ENCODE results near the gene SLC25A33.
A peak's percentile ranks its signal among the peaks of the same experiment; 100 is the strongest.

The SLC25A33 gene

DNA sequence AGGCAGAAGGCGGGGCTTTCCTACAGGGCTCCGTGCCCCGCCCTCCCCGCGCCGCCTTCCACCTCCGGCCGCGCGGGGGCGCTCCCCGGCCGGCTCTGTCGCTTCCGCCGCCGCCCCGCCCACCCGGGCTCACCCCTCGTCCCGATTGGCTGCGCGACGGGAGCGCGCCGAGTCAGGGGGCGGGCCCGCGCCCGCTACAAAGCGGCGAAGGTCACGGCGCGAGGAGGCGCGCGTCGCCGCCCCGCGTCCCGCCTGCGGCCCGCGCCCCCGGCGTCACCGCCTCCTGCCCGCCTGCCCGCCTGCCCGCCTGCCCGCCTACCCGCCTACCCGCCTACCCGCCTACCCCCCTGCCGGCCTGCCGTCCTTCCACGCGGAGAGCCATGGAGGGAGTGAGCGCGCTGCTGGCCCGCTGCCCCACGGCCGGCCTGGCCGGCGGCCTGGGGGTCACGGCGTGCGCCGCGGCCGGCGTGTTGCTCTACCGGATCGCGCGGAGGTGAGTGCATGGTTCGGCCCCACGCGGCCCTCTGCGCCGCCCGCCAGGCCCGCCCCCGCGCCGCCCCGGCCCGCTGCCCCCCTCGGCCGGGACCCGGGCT lies 49.4 kb downstream of the SLC25A33 start, which contains the start of gene TMEM201:
Gene TMEM201 (plus strand): TSS at position 361 of the 593 bp plus-strand sequence. CDS start 20 bp downstream, at position 381.
- peak; percentile 99 for DNase-seq (ENCODE audit: low spot score)
- peak; percentile 98 for FAIRE-seq

DNA sequence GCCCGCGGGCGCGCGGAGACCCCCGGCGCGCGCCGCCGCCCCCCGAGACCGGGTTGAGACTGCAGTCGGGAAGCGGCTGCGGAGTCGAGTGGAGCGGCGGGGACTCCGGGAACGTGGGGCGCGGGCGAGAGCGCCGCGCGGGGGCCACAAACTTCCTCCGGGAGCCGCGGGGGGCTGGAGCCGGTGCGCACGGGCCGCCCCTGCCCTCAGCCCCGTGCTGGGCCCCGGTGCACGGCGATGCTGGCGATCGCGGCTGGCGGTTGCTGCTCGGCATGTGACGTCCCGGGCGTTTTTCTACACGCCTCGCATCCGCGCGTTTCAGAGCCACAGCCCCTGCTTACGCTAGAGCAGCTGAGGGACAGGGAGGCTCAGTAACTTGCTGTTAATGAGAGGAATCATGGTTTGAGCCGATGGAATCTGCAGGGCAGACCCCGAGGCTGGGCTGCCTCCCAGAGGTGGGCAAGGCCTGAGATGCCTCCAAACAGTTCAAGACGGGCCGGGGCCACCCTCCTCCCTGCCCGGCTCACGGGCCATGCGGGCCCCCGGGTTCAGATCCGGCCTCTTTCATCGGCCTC lies 50.0 kb downstream of the SLC25A33 start:
- DNase-seq (ENCODE audit: low spot score) (peak; percentile 21), FAIRE-seq (no peak)

DNA sequence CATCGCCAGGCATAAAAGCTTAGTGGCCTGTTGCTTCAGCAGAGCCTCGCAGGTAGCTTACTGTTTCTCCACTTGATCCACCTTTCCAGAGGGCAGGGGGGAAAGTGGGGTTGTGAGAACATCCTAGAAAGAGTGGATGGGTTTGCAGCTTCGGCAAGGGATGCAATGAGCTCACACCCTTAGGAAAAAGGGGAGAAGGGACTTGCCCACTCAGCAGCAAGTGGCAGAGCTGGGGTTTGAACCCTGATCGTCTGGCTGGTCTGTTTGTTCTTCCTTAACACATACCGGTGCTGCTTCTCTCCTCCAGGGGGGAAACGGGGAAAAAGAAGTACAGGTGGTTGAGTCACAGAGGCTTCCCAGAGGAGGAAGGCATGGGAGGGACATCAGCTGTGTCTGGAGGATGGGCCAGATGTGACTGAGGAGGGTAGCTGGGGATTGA lies 50.5 kb downstream of the SLC25A33 start:
- DNase-seq (ENCODE audit: low spot score) (peak; percentile 50), FAIRE-seq (peak; percentile 9)

DNA sequence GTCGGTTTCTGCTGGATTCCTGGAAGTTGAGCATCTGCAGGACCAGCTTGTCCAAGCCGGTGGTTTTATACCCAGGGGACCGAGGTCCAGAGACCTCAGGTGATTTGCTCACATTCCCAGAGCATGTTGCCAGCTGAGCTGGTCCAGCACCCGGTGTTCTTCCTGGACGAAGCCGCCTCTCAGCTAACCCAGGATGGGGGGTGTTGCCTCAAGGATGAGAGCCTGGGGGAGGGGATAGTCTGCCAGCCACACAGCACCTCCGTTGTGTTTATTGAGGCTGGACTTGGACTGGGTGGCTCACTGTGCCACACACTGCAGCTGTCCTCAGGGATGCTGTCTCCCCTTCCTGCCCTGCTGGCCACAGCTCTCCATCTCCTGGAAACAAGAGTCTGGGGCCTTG lies 50.9 kb downstream of the SLC25A33 start:
- DNase-seq (ENCODE audit: low spot score) (no peak), FAIRE-seq (no peak)

GRCh38 chr1:9590945-9591668 lies 51.8 kb downstream of the SLC25A33 start:
- no peak for DNase-seq (ENCODE audit: low spot score)
- no peak for FAIRE-seq

DNA sequence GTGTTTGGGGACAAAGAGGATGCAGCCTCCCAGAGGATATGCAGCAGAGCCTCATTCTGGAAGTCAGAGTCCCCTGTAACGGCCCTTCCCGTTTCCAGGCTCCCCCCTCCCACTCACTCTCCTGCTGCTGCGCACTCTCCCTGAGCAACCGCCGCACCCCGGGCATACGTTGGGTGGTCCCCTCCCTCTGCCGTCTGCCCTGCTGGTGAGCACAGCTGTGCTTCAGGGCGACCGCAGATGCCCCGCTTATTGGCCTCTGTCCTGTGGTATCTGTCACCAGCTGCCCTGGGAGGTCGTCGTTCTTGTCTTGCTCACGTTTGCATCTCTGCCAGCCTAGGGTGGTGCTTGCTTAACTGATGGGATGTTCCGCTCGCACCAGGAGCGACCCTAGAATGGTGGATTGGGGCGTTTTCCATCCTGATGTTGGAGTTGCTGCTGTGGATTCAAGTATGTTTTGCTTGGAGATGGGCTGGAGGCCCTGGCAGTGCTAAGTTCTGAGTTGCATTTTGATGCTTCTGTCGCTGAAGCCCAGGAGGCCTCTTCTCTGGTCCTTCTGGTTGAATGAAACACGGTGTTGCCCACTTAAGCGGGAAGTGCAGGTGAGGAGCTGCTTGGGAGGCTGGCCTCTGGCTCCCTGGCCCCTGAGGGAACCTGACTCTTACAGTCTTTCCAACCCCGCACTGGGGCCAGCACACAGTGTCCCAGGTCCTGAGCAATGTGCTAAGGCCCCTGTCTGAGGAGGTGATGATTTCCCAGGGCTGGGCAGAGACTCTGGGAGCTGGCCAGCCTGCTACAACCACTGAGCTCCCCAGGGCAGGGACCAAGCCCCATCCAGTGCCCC lies 52.6 kb downstream of the SLC25A33 start:
- DNase-seq (ENCODE audit: low spot score) (no peak), FAIRE-seq (no peak)

DNA sequence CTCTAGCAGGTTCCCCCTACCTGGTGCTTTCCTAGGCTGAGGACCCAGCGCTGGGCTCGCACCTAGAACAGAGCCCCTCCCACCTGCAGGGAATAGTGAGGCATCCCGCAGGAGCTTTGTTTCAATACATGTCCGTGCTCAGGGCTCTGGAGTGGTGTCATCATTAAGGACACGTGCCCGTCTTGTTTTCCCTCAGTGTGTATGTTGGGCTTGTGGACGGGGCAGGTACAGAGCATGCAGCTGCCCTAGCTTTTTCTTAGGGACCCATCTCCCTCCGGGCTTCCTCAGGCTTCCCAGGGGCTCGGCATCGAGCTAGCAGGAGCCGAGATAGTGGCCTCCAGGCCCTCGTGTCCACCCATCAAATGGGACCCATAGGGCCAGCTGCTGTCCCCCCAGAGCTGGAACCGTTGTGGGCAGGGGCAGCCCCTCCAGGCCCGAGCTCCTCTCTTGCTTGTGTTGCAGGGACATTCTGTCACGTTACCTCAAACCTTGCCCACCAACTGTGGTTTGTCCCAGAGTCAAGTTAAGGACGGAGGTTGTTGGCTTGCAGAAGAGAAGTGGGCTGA lies 53.3 kb downstream of the SLC25A33 start:
- FAIRE-seq = no peak

GRCh38 chr1:9593147-9593491 lies 53.9 kb downstream of the SLC25A33 start:
- DNase-seq (ENCODE audit: low spot score) (no peak), FAIRE-seq (no peak)

More for the DNA sequence above, 53.3 kb downstream of the SLC25A33 start:
- DNase-seq (ENCODE audit: low spot score) = no peak

GRCh38 chr1:9593492-9594465 lies 54.5 kb downstream of the SLC25A33 start:
- FAIRE-seq = no peak
- peak; percentile 41 for DNase-seq (ENCODE audit: low spot score)

GRCh38 chr1:9594471-9595155 lies 55.3 kb downstream of the SLC25A33 start:
- no peak for DNase-seq (ENCODE audit: low spot score)
- FAIRE-seq = no peak

- no peak for DNase-seq (ENCODE audit: low spot score)
- no peak for FAIRE-seq
Measured at GRCh38 chr1:9595156-9595967, 56.1 kb downstream of the SLC25A33 start.

GRCh38 chr1:9595968-9596340 lies 56.7 kb downstream of the SLC25A33 start:
- no peak for DNase-seq (ENCODE audit: low spot score)
- FAIRE-seq = no peak

DNA sequence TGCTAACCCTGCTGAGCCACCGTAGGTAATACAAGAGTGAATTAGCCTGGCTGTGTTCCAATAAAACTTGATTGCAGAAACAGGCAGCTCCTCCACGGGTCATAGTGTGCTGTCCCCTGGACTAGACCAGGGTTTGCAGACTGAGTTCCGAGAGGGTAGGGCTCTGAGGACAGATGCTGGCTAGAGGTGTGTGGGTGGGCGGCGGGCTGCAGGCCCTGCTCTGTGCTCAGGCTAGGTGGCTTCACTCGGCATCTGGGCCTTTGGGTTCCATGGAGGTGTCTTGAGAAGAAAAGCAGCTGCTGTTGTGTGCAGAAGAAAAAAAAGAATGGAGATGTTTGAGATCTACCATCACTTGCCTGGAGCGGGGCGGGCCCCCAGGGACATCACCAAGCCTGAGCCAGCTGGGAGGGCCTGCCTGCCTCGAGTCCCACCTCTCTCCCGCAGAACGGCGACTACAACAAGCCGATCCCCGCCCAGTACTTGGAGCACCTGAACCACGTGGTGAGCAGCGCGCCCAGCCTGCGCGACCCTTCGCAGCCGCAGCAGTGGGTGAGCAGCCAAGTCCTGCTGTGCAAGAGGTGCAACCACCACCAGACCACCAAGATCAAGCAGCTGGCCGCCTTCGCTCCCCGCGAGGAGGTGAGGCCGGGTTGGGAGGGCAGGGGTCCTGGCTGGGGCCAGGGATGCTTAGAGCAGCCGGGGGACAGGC lies 57.3 kb downstream of the SLC25A33 start:
- peak; percentile 40 for FAIRE-seq
- no peak for DNase-seq (ENCODE audit: low spot score)

DNA sequence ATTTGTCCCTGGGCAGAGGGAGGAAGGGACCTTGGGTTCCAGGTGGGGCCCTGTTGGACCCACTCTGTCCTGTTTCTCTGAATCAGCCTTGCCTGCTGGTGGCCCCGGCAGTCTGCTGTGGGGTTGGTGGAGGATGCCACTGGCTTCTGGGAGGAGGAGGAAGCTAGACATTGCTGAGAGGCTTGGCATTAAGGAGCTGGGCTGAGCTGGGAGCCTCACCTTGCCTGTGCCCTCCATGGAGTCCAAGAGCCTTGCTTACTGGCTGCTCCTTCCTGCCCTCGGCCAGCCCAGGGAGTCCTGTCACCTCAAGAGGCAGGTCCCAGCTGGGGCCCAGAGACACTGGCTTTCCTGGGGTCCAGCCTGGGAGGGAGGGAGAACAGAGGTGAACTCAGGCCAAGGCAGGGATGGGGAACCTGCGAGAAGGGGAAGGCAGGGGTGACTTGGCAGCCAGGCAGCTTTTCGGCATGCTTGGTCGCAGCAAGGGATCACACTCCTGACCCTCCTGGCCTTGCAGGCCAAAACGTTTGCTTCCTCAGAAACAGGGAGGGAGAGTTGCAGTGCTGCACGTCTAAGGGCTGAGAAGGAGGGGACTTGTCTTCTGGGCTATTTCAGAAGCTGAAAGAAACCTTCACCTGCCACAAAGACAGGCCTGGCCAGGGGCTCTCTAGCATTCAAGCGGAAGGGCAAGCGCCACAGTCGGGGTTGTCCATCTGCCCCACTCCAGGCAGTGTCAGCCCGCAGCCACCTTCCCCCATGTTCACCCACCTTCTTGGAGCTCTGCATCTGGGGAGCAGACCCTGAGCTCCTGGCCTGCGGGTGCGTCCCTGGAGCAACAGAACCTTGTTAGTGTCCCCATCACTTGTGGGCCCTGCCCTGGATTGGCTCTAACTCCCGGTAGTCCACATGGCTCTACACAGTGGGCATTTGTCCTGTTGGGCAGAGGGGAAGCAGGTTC lies 58.4 kb downstream of the SLC25A33 start:
- no peak for DNase-seq (ENCODE audit: low spot score)
- FAIRE-seq = no peak

DNA sequence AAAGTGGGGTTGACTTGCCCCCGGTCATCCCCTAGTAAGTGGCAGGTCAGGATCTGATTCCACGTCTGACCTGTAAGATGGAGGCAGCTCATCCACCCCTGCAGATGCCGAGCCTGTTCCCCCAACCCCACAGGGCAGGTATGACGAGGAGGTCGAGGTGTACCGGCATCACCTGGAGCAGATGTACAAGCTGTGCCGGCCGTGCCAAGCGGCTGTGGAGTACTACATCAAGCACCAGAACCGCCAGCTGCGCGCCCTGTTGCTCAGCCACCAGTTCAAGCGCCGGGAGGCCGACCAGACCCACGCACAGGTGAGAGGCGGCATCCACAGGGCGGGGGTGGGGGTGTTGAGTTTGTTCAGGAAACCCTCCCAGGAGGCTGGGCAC lies 59.0 kb downstream of the SLC25A33 start:
- FAIRE-seq (no peak), DNase-seq (ENCODE audit: low spot score) (no peak)

GRCh38 chr1:9599741-9600140 lies 60.5 kb downstream of the SLC25A33 start:
- DNase-seq (ENCODE audit: low spot score) (no peak), FAIRE-seq (no peak)
